Left kidney (tissue), 2 donors: ENCODE measurements around the gene SIVA1. TPM values are rescaled to one million over a fixed set of nuclear protein-coding genes. Genes with fewer than 3 reads are reported as not detected.

Source experiments
- DNase-seq: peaks from one replicate; pipeline ENCODE4 v3.0.0-alpha.2; 2013
- polyA plus RNA-seq: library from polyadenylated mRNA; unstranded; fragments of 120-200 nt; gene quantifications from one replicate; pipeline ENCODE4 v1.2.1, GENCODE V29; 2013; ENCODE audit not compliant: insufficient read length

The SIVA1 gene
- polyA plus RNA-seq, 1 donor = 52.3 TPM

- DNase-seq = no peak
Observed at GRCh38 chr14:104770072-104770579, 17.2 kb downstream of the SIVA1 start.

- no peak for DNase-seq
Observed at GRCh38 chr14:104770851-104771272, 17.9 kb downstream of the SIVA1 start.

- DNase-seq = no peak
Observed at GRCh38 chr14:104771374-104771773, 18.4 kb downstream of the SIVA1 start.

DNA sequence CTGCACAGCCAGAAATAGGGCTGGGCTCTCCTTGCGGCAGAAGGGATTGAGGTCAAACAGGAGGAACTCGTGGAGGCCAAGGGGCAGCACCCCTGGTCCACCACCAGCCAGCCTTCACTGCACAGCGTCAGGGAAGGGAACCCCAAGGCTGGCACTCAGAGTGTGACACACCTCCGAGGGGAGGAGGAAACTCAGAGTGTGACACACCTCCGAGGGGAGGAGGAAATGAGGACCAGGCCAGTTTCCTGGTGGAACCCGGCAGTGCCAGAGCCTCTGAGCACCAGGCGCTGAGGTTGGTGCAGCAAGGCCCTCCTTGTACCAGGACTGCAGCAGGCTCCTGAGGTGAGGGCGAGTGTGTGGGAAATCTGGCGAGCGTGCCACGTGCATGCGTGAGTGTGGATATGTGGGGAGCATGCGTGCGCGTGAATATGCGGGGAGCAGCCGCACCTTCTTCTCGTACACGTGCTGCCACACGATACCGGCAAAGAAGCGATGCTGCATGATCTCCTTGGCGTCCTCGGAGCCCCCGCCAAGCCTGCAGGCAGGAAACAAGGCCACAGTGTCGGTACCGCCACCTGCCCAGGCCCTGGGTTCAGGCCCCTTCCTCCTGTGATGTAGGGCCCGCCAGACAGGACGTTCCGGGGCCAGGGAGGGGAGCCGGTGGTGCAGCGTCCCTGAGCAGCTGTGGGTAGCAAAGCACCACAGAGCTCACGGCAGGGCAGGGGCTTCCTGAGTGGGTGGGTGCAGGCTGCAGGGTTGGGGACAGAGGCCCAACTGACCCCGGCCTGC, 19.2 kb downstream of the SIVA1 start:
- DNase-seq = no peak

- DNase-seq = no peak
Observed at GRCh38 chr14:104772707-104773504, 20.0 kb downstream of the SIVA1 start.

- DNase-seq = no peak
Observed at GRCh38 chr14:104773505-104774452, 20.8 kb downstream of the SIVA1 start.

DNA sequence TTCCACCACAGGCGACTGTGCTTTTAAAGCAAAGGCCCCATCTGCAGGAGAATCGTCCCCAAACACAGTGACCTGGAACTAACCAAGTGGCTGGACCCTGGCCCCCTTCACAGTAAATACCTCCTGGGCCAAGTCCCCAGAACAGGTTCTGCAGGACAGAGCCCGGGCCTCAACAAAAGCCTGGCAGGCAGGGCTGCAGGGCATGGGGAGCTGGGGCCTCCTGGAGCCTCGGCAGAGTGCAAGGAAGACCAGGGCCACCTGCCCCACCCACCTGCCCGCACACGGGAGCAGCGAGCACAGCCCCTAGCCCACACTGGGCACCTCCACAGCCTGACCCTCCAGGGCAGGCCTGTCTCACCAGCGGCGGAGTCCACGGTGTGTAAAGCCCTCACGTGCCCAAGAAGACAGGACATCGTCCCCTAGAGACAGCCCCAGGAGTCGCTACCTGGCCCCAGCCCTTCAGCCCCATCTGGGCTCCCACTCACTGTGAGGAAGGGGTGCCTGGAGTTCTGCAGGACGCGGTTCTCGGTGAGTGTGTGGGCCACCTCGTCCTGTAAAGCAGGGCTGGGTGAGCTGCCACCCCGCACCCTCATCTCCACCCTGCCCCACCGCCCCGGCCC, 21.6 kb downstream of the SIVA1 start:
- no peak for DNase-seq

DNA sequence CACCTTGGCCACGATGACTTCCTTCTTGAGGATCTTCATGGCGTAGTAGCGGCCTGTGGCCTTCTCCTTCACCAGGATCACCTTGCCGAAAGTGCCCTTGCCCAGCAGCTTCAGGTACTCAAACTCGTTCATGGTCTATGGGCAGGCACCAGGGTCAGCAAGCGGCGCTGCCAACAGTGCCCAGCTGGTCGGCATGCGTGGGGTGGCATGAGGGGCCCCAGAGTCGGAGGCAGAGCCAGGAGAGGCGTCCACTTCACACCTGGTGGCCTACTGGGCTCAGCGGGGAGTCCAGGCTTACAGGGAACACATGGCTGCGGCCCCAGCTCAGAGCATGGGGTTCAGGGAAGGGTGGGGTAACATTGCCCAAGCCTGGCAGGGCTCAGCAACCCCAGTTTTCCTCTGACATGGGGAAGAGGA, 22.1 kb downstream of the SIVA1 start:
- no peak for DNase-seq

DNA sequence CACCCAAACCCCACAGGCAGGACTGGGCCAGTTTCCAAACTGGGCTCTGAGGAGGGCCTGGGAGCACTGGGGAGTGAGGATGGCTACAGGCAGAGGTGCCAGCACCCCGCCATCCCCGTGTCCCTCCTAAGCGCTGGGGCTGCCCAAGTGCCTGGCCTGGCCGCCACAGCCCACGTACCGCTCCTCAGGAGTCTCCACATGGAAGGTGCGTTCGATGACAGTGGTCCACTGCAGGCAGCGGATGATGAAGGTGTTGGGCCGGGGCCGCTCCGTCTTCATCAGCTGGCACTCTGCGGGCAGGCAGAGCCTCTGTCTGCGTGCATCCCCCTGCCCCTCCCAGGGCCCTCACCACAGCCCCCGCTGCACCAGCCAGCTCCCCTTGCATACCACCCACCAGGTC, 23.5 kb downstream of the SIVA1 start:
- DNase-seq = no peak

DNA sequence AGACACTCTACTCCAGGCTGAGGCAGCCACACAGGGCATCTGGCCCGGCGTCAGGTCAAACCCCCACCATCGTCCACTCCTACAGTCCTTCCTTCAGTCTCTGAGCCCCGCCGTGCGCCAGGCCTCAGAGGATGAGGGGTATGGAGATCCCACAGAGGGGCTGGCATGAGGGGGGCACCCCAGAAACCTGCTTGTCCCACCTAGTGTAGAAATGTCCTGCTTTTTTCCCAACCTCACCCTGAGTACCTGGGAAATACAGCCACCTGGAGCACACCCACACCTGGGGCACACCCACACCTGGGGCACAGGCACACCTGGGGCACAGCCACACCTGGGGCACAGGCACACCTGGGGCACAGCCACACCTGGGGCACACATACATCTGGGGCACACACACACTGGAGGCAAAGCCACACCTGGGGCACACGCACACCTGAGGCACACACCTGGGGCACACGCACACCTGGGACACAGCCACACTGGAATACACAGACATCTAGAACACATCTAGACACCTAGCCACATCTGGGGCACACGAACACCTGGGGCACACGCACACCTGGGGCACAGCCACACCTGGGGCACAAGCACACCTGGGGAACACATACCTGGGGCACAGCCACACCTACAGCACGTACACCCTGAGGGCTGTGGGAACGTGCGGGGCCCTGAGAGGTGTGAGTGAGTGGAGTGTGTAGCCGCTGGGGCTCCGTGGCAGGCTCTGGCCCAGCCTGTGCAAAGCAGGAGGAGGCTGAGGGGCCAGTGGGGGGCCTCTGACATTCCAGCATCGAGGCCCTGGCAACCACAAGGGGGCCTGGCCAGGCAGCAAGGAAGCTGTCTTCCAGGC, 24.2 kb downstream of the SIVA1 start:
- DNase-seq = no peak

GRCh38 chr14:104777808-104778249, 24.9 kb downstream of the SIVA1 start:
- no peak for DNase-seq

DNA sequence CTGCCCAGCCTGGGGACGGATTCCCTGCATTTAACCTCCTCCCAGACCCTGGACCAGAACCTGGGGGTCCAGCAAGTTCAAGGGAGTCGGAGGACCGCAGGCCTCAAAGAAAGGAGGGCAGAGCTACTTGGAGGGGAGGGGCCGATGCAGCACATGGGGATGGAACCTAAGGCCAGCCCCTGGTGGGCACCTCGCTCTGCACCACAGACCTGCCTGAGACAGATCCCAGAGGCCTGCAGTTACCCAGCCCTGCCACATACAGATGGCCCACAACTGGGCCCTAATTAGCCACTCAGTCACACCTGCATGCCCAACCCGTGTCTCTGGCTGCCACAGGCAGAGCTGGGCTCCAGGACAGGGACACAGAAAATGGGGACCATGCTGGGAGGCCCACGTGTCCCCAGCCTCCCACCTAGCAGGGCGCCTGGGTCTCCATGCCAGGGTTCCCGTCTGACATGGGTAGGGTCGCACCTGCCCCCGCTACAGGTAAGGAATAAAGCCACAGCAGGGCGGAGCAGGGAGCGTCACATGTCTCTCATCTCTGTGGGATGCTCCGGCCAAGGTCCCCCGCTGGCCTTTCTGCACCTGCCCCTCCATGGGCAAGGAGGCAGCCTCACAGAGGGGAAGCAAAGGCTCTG, 25.9 kb downstream of the SIVA1 start:
- DNase-seq = no peak

DNA sequence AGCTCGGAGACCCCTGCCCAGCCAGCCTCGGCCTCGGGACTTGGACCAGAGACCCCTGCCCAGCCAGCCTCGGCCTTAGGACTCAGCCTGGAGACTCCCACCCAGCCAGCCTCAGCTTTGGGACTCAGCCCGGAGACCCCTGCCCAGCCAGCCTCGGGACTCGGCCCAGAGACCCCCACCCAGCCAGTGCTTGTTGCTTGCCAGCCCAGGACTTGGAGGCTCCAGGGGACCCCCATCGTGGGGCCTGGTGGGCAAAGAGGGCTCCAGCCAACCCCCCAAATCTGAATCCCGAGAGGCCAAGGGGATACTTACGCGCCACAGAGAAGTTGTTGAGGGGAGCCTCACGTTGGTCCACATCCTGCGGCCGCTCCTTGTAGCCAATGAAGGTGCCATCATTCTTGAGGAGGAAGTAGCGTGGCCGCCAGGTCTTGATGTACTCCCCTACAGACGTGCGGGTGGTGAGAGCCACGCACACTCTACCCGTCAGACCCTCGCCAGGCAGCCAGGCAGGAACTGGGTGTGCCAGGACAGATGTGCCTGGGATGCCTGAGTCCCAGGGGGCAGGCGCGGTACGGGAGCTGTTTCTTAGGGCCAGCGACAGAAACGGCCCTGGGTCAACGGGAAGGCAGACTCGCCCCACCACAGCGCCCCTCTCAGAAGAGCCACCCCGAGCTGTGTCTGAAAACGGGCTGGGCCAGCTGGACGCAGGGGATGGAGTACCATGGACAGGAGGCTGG, 27.0 kb downstream of the SIVA1 start:
- no peak for DNase-seq

- DNase-seq = no peak
Observed at GRCh38 chr14:104780513-104781030, 27.6 kb downstream of the SIVA1 start.

- no peak for DNase-seq
Observed at GRCh38 chr14:104781271-104782077, 28.5 kb downstream of the SIVA1 start.

- DNase-seq = no peak
Observed at GRCh38 chr14:104782086-104782807, 29.3 kb downstream of the SIVA1 start.

GRCh38 chr14:104782808-104783139, 29.8 kb downstream of the SIVA1 start:
- DNase-seq = no peak
